ENCODE data around the gene CEP170B. TPM values are rescaled to one million over a fixed set of nuclear protein-coding genes. Genes with fewer than 3 reads are reported as not detected.
A peak's percentile ranks its signal among the peaks of the same experiment; 100 is the strongest.

The CEP170B gene
- total and polyA plus RNA-seq, 2 of the 13 experiments (the other 11 are each of a cell fraction or from before 2014, with no cell fraction given): 4.3 to 8.8 TPM

GRCh38 chr14:104871656-104872468, 6.8 kb downstream of the CEP170B start:
- peaks cover 14% of the 10 kb centered on the region for H3K79me2 ChIP-seq (ENCODE audit: insufficient read depth, low read length)
- BruUV-seq (replicated peaks): no TSS peak
- no peak for ATAC-seq
- ChIA-PET POLR2A (no interaction called here), CTCF (ENCODE audit: low intra/inter-chr PET ratio, low total read pairs) (interaction anchor here (1.9 kb wide), 1 partner anchor 104 kb away, joined by 11 read pairs; no protein-coding TSS in a partner anchor)
- H3K36me3 ChIP-seq (replicated peaks in 1 of 2; ENCODE audit: control insufficient read depth in 1 of 2, insufficient read depth in 2 of 2, low read length in 2 of 2): peaks cover under 1 to 2% of the 10 kb centered on the region in 2 experiments; a peak in 3 of 5 replicates
- no peak overlapping the region for H3K27ac ChIP-seq (ENCODE audit: extremely low read length, insufficient read depth, low read length)
- H3K9me3 ChIP-seq (ENCODE audit: low read length): no peaks in the 10 kb centered on the region
- no peak overlapping the region for H3K4me2 ChIP-seq (ENCODE audit: low read depth, low read length)
- no peak overlapping the region for H3K4me3 ChIP-seq (replicated peaks in 1 of 3; ENCODE audit: insufficient read depth in 1 of 3, low read depth in 2 of 3, low read length in 3 of 3)
- H3K4me1 ChIP-seq (ENCODE audit: insufficient read depth, low read length): peaks cover 10% of the 10 kb centered on the region
- no peak for FAIRE-seq
- TF ChIP-seq AGO2 (optimal IDR thresholded peaks at IDR 0.05; ENCODE audit: low read depth, low read length) (peak; percentile 40), DNMT1 (CRISPR knock-in tag; IDR thresholded peaks at IDR 0.05) (0 out of 2 replicates have a peak, but pooled peaks have one; percentile 30), FOXA1 (IDR thresholded peaks at IDR 0.05) (no peak), FOXA1 (CRISPR knock-in tag; IDR thresholded peaks at IDR 0.05) (no peak), TAF1 (CRISPR knock-in tag; IDR thresholded peaks at IDR 0.05) (no peak), RBFOX2 (IDR thresholded peaks at IDR 0.05; ENCODE audit: low read depth, low read length) (peak; percentile 61)
- TF ChIP-seq, protein P1, sequence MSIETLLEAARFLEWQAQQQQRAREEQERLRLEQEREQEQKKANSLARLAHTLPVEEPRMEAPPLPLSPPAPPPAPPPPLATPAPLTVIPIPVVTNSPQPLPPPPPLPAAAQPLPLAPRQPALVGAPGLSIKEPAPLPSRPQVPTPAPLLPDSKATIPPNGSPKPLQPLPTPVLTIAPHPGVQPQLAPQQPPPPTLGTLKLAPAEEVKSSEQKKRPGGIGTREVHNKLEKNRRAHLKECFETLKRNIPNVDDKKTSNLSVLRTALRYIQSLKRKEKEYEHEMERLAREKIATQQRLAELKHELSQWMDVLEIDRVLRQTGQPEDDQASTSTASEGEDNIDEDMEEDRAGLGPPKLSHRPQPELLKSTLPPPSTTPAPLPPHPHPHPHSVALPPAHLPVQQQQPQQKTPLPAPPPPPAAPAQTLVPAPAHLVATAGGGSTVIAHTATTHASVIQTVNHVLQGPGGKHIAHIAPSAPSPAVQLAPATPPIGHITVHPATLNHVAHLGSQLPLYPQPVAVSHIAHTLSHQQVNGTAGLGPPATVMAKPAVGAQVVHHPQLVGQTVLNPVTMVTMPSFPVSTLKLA (IDR thresholded peaks at IDR 0.05): peak; percentile 41; the same call in 1 of the 2 replicates
- in situ Hi-C loops (cut with HindIII; ENCODE audit: extremely low pct_ligation_motif_present, low pct_unique_long_range_greater_than_20kb) (no loop called here), intact Hi-C loops (cut with micrococcal nuclease; ENCODE audit: unreplicated experiment) (no loop called here)
- peaks cover 9% of the 10 kb centered on the region; the same call in 1 of the 2 replicates for H4K20me1 ChIP-seq (ENCODE audit: insufficient read depth, low read length)
- no peaks in the 10 kb centered on the region for H3K27me3 ChIP-seq (ENCODE audit: control insufficient read depth in 1 of 2, insufficient read depth in 2 of 2, low read length in 2 of 2)
- H2AFZ ChIP-seq (ENCODE audit: low read length): no peak overlapping the region
- 97% methylated on average over 44 of the region's 47 CpGs for WGBS (ENCODE audit: low lambda C conversion rate)
- DNase-seq (ENCODE audit: low spot score): no peak
- H3K9ac ChIP-seq (ENCODE audit: insufficient read depth, low read depth, low read length): no peak overlapping the region
